NCI-H1930 (cell line): ENCODE data around the gene TTC22.

ENCODE experiments used
- DNase-seq, 2 experiments: peaks; one replicate each; lab custom pipeline; 2025; lab: John Stamatoyannopoulos, UW

TTC22 gene

GRCh38 chr1:54800899-54801759, at the start of gene TTC22:
Gene TTC22 (minus strand): TSS chr1:54801323. CDS start chr1:54801163, 160 bp downstream.
- no peak for DNase-seq

- DNase-seq = no peak
Observed at GRCh38 chr1:54850737-54851136, 49.6 kb upstream of the TTC22 start.

- DNase-seq = no peak
Observed at GRCh38 chr1:54850069-54850730, 49.1 kb upstream of the TTC22 start.

GRCh38 chr1:54849219-54850068, 48.3 kb upstream of the TTC22 start:
- DNase-seq = no peak

GRCh38 chr1:54848134-54848948, 47.2 kb upstream of the TTC22 start:
- DNase-seq = no peak

- no peak for DNase-seq
Observed at GRCh38 chr1:54846716-54847284, 45.7 kb upstream of the TTC22 start.

GRCh38 chr1:54846301-54846700, 45.2 kb upstream of the TTC22 start:
- no peak for DNase-seq

- no peak for DNase-seq
Observed at GRCh38 chr1:54845772-54846171, 44.6 kb upstream of the TTC22 start.

- no peak for DNase-seq
Observed at GRCh38 chr1:54844564-54844963, 43.4 kb upstream of the TTC22 start.

GRCh38 chr1:54843449-54843848, 42.3 kb upstream of the TTC22 start:
- DNase-seq = no peak

GRCh38 chr1:54842963-54843362, 41.8 kb upstream of the TTC22 start:
- DNase-seq = no peak

GRCh38 chr1:54842206-54842915, 41.2 kb upstream of the TTC22 start:
- no peak for DNase-seq

GRCh38 chr1:54839824-54840223, 38.7 kb upstream of the TTC22 start:
- DNase-seq = no peak

GRCh38 chr1:54838565-54839180, 37.5 kb upstream of the TTC22 start:
- no peak for DNase-seq

GRCh38 chr1:54837002-54837853, 36.1 kb upstream of the TTC22 start:
- DNase-seq = no peak

- DNase-seq = no peak
Observed at GRCh38 chr1:54836594-54836993, 35.5 kb upstream of the TTC22 start.

- no peak for DNase-seq
Observed at GRCh38 chr1:54835970-54836369, 34.8 kb upstream of the TTC22 start.

- DNase-seq = no peak
Observed at GRCh38 chr1:54835131-54835898, 34.2 kb upstream of the TTC22 start.
